ENCODE results near the gene SLC36A1. TPM values are rescaled to one million over a fixed set of nuclear protein-coding genes. Genes with fewer than 3 reads are reported as not detected.

The SLC36A1 gene
- total and polyA plus RNA-seq, 4 experiments from 2014 or later, result 0.80 to 7.8 (median 3.7) TPM

GRCh38 chr5:151451626-151452520, 4.5 kb downstream of the SLC36A1 start:
- no peak overlapping the region for H3K27ac Mint-ChIP-seq
- H3K36me3 Mint-ChIP-seq, result peaks cover 0 to 4% of the 10 kb centered on the region in 2 donors
- intact Hi-C loops (cut with micrococcal nuclease), result no loop called here
- H3K27me3 Mint-ChIP-seq, result no peaks in the 10 kb centered on the region
- H3K36me3 ChIP-seq (ENCODE audit: insufficient read depth, low read length), result no peaks in the 10 kb centered on the region
- DNase-seq, result no peak
- H3K4me3 ChIP-seq (ENCODE audit: low read length in 2 of 2), result no peak overlapping the region
- H3K27me3 ChIP-seq (ENCODE audit: insufficient read depth, low read length), result no peaks in the 10 kb centered on the region
- peaks cover 0 to 2% (median 0%) of the 10 kb centered on the region in 8 donors for H3K9me3 Mint-ChIP-seq
- ChIA-PET POLR2A (ENCODE audit: partially characterized antibody) (no interaction called here), CTCF (ENCODE audit: partially characterized antibody) (no interaction called here)
- no peaks in the 10 kb centered on the region for H3K9me3 ChIP-seq (ENCODE audit: control insufficient read depth in 1 of 2, low read length in 2 of 2)
- peaks cover 23% of the 10 kb centered on the region for H3K4me1 ChIP-seq (ENCODE audit: insufficient read depth, low read length)
- H3K27ac ChIP-seq (ENCODE audit: low read depth, low read length), result no peak overlapping the region
- peaks cover 13 to 27% (median 16%) of the 10 kb centered on the region in 4 donors for H3K4me1 Mint-ChIP-seq
- H3K4me3 Mint-ChIP-seq, result no peak overlapping the region

DNA sequence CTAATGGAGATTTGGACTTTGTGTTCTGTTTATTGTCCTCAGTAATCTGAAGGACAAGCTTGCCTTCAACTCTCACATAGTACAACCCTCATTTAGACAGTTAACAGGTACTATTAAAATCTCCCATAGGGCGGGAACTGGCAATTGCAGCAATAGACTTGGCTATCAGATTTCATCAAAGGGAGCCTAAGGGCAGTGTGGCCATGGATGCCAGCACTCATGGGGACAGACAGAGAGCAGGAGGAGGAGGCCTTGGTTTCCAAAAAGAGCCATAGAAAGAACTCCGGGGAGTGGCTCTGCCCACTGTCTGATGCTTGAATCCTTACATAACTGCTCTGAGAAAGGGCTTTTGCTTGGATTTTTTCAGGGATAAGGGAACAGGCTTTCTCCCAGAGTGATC, 6.8 kb downstream of the SLC36A1 start:
- H3K27ac Mint-ChIP-seq, result peak overlapping the region in 1 of 7 donors; percentile 10
- Histone ChIP-seq H3K27me3 (ENCODE audit: insufficient read depth, low read length) (no peaks in the 10 kb centered on the region), H3K27ac (ENCODE audit: low read depth, low read length) (no peak overlapping the region), H3K4me1 (ENCODE audit: insufficient read depth, low read length) (peaks cover 11% of the 10 kb centered on the region), H3K9me3 (ENCODE audit: control insufficient read depth in 1 of 2, low read length in 2 of 2) (no peaks in the 10 kb centered on the region), H3K36me3 (ENCODE audit: insufficient read depth, low read length) (no peaks in the 10 kb centered on the region), H3K4me3 (ENCODE audit: low read length in 2 of 2) (no peak overlapping the region)
- H3K36me3 Mint-ChIP-seq, result peaks cover 3 to 4% of the 10 kb centered on the region in 2 donors
- intact Hi-C loops (cut with micrococcal nuclease), result no loop called here
- H3K27me3 Mint-ChIP-seq, result no peaks in the 10 kb centered on the region
- no peak overlapping the region for H3K4me3 Mint-ChIP-seq
- ChIA-PET POLR2A (ENCODE audit: partially characterized antibody) (no interaction called here), CTCF (ENCODE audit: partially characterized antibody) (no interaction called here)
- peaks cover 0 to 2% (median 0%) of the 10 kb centered on the region in 8 donors for H3K9me3 Mint-ChIP-seq
- H3K4me1 Mint-ChIP-seq, result peaks cover 4 to 7% (median 5%) of the 10 kb centered on the region in 4 donors
- no peak for DNase-seq

- intact Hi-C loops (cut with micrococcal nuclease), result no loop called here
These were observed 7.5 kb downstream of the SLC36A1 start for GRCh38 chr5:151454889-151455288.

GRCh38 chr5:151456321-151456940, 9.0 kb downstream of the SLC36A1 start:
- Mint-ChIP-seq H3K9me3 (peaks cover 0 to 2% (median 0%) of the 10 kb centered on the region in 8 donors), H3K27me3 (no peaks in the 10 kb centered on the region), H3K4me3 (no peak overlapping the region), H3K27ac (no peak overlapping the region), H3K36me3 (peaks cover 7 to 18% of the 10 kb centered on the region in 2 donors), H3K4me1 (peaks cover 0 to 2% (median 0%) of the 10 kb centered on the region in 4 donors)
- H3K4me1 ChIP-seq (ENCODE audit: insufficient read depth, low read length), result no peaks in the 10 kb centered on the region
- H3K36me3 ChIP-seq (ENCODE audit: insufficient read depth, low read length), result no peaks in the 10 kb centered on the region
- intact Hi-C loops (cut with micrococcal nuclease), result no loop called here
- ChIA-PET CTCF (ENCODE audit: partially characterized antibody) (interaction anchor here (1.0 to 1.4 kb wide), 3 partner anchors 9 to 198 kb away, joined by 3 to 6 read pairs (median 3); partner anchors contain the start of gene SLC36A1), POLR2A (ENCODE audit: partially characterized antibody) (no interaction called here)
- no peaks in the 10 kb centered on the region for H3K9me3 ChIP-seq (ENCODE audit: control insufficient read depth in 1 of 2, low read length in 2 of 2)
- no peak overlapping the region for H3K4me3 ChIP-seq (ENCODE audit: low read length in 2 of 2)
- H3K27me3 ChIP-seq (ENCODE audit: insufficient read depth, low read length), result no peaks in the 10 kb centered on the region
- DNase-seq, result no peak
- H3K27ac ChIP-seq (ENCODE audit: low read depth, low read length), result no peak overlapping the region

More at GRCh38 chr5:151454889-151455288, 7.5 kb downstream of the SLC36A1 start:
- H3K9me3 ChIP-seq (ENCODE audit: control insufficient read depth in 1 of 2, low read length in 2 of 2), result no peaks in the 10 kb centered on the region
- H3K4me3 Mint-ChIP-seq, result no peak overlapping the region
- H3K36me3 ChIP-seq (ENCODE audit: insufficient read depth, low read length), result no peaks in the 10 kb centered on the region
- peaks cover 3 to 8% of the 10 kb centered on the region in 2 donors for H3K36me3 Mint-ChIP-seq
- POLR2A ChIA-PET (ENCODE audit: partially characterized antibody), result no interaction called here
- peaks cover 5% of the 10 kb centered on the region for H3K4me1 ChIP-seq (ENCODE audit: insufficient read depth, low read length)
- CTCF ChIA-PET (ENCODE audit: partially characterized antibody), result no interaction called here
- peaks cover 0 to 2% (median 0%) of the 10 kb centered on the region in 8 donors for H3K9me3 Mint-ChIP-seq
- no peaks in the 10 kb centered on the region for H3K27me3 ChIP-seq (ENCODE audit: insufficient read depth, low read length)
- no peak for DNase-seq
- peaks cover 0 to 2% (median under 1%) of the 10 kb centered on the region in 4 donors for H3K4me1 Mint-ChIP-seq
- no peaks in the 10 kb centered on the region for H3K27me3 Mint-ChIP-seq
- no peak overlapping the region for H3K4me3 ChIP-seq (ENCODE audit: low read length in 2 of 2)
- no peak overlapping the region for H3K27ac ChIP-seq (ENCODE audit: low read depth, low read length)
- H3K27ac Mint-ChIP-seq, result no peak overlapping the region

DNA sequence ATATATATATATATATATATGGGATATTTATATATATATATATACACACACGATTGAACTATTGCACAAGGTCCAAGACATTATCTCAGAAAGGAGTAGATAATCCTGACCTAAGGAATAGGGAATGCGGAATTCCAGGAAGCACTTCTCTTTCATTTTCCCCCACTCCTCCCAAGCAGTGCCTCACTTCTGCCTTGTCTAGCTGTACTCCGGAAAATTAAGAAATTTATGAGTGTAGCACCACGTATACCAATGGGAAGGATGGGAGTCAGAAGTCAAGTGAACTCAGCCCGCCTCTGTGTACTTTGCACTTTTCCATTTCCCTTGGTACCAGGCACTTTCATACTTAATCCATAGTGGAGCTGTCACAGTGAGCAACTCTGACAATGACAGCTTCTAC, 10.9 kb downstream of the SLC36A1 start:
- no peaks in the 10 kb centered on the region for H3K27me3 Mint-ChIP-seq
- no peak overlapping the region for H3K27ac Mint-ChIP-seq
- no peak overlapping the region for H3K4me3 ChIP-seq (ENCODE audit: low read length in 2 of 2)
- H3K4me1 ChIP-seq (ENCODE audit: insufficient read depth, low read length), result no peaks in the 10 kb centered on the region
- ChIA-PET POLR2A (ENCODE audit: partially characterized antibody) (no interaction called here), CTCF (ENCODE audit: partially characterized antibody) (interaction anchor here (0.8 to 1.1 kb wide), 2 partner anchors 11 to 42 kb away, joined by 3 to 4 read pairs; partner anchors contain the start of gene SLC36A1)
- H3K36me3 ChIP-seq (ENCODE audit: insufficient read depth, low read length), result no peaks in the 10 kb centered on the region
- no peak overlapping the region for H3K4me3 Mint-ChIP-seq
- H3K36me3 Mint-ChIP-seq, result peaks cover 8 to 21% of the 10 kb centered on the region in 2 donors
- peaks cover 0 to 2% (median 0%) of the 10 kb centered on the region in 4 donors for H3K4me1 Mint-ChIP-seq
- no peak overlapping the region for H3K27ac ChIP-seq (ENCODE audit: low read depth, low read length)
- DNase-seq, result no peak
- H3K27me3 ChIP-seq (ENCODE audit: insufficient read depth, low read length), result no peaks in the 10 kb centered on the region
- peaks cover 0 to 2% (median 0%) of the 10 kb centered on the region in 8 donors for H3K9me3 Mint-ChIP-seq
- intact Hi-C loops (cut with micrococcal nuclease), result no loop called here
- H3K9me3 ChIP-seq (ENCODE audit: control insufficient read depth in 1 of 2, low read length in 2 of 2), result no peaks in the 10 kb centered on the region

- Histone ChIP-seq H3K4me1 (ENCODE audit: insufficient read depth, low read length) (no peaks in the 10 kb centered on the region), H3K27me3 (ENCODE audit: insufficient read depth, low read length) (no peaks in the 10 kb centered on the region), H3K9me3 (ENCODE audit: control insufficient read depth in 1 of 2, low read length in 2 of 2) (no peaks in the 10 kb centered on the region), H3K27ac (ENCODE audit: low read depth, low read length) (no peak overlapping the region), H3K36me3 (ENCODE audit: insufficient read depth, low read length) (peaks cover 9% of the 10 kb centered on the region), H3K4me3 (ENCODE audit: low read length in 2 of 2) (no peak overlapping the region)
- DNase-seq, result no peak
- ChIA-PET CTCF (ENCODE audit: partially characterized antibody) (interaction anchor here (0.9 to 1.6 kb wide), 6 partner anchors 10 to 156 kb away, joined by 3 to 6 read pairs (median 3); partner anchors contain the start of gene SLC36A1), POLR2A (ENCODE audit: partially characterized antibody) (no interaction called here)
- Mint-ChIP-seq H3K27ac (no peak overlapping the region), H3K9me3 (peaks cover 0 to 2% (median 0%) of the 10 kb centered on the region in 8 donors), H3K4me3 (no peak overlapping the region), H3K27me3 (no peaks in the 10 kb centered on the region), H3K4me1 (peaks cover 0 to 2% (median 0%) of the 10 kb centered on the region in 4 donors), H3K36me3 (peaks cover 16 to 33% of the 10 kb centered on the region in 2 donors)
- intact Hi-C loops (cut with micrococcal nuclease), result no loop called here
These were observed 12.4 kb downstream of the SLC36A1 start for GRCh38 chr5:151459680-151460324.

DNA sequence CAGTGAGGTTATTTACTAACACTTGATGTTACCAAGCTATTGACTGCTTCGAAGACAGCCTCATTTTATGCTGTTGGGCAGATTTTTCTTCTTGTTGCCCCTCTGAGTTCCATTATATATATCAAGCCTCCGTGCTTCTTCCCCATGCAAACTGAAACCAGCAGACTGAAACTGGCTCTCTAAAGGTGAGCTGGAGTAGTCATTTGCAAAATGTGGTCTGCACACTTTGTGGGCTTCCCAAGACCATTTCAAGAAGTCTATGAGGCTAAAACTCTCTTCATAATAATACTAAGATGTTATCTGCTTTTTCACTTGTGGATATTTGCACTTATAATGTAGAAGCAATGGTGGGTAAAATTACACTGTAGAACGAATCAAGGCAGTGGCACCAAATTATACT, 13.9 kb downstream of the SLC36A1 start:
- no peak overlapping the region for H3K27ac ChIP-seq (ENCODE audit: low read depth, low read length)
- ChIA-PET POLR2A (ENCODE audit: partially characterized antibody) (no interaction called here), CTCF (ENCODE audit: partially characterized antibody) (interaction anchor here (0.7 to 1.7 kb wide), 3 partner anchors 14 to 165 kb away, joined by 3 to 5 read pairs (median 3); partner anchors contain the start of gene SLC36A1)
- no peaks in the 10 kb centered on the region for H3K4me1 ChIP-seq (ENCODE audit: insufficient read depth, low read length)
- H3K9me3 ChIP-seq (ENCODE audit: control insufficient read depth in 1 of 2, low read length in 2 of 2), result no peaks in the 10 kb centered on the region
- no peak overlapping the region for H3K4me3 ChIP-seq (ENCODE audit: low read length in 2 of 2)
- no peak overlapping the region for H3K4me3 Mint-ChIP-seq
- H3K36me3 Mint-ChIP-seq, result peaks cover 29 to 47% of the 10 kb centered on the region in 2 donors
- H3K4me1 Mint-ChIP-seq, result no peaks in the 10 kb centered on the region
- H3K27ac Mint-ChIP-seq, result no peak overlapping the region
- H3K27me3 Mint-ChIP-seq, result no peaks in the 10 kb centered on the region
- H3K9me3 Mint-ChIP-seq, result no peaks in the 10 kb centered on the region
- intact Hi-C loops (cut with micrococcal nuclease), result no loop called here
- H3K27me3 ChIP-seq (ENCODE audit: insufficient read depth, low read length), result no peaks in the 10 kb centered on the region
- no peak for DNase-seq
- peaks cover 18% of the 10 kb centered on the region for H3K36me3 ChIP-seq (ENCODE audit: insufficient read depth, low read length)
